Hepatocyte (in vitro differentiated cells): ENCODE results near the gene LIME1. TPM values are rescaled to one million over a fixed set of nuclear protein-coding genes. Genes with fewer than 3 reads are reported as not detected.

Source experiments
- DNase-seq: peaks from one replicate; pipeline ENCODE4 v3.0.0-alpha.2; 2016; ENCODE audit warnings: low spot score
- H2AFZ ChIP-seq: fragments of 200-600 bp; sonication (generic); 2 replicates; pipeline ENCODE4 v1.6.0; 2016; ENCODE audit warnings: antibody characterized with exemption, mild to moderate bottlenecking
- H3K27ac ChIP-seq: fragments of 200-600 bp; sonication (generic); 2 replicates; pipeline ENCODE4 v1.5.1; 2016; ENCODE audit warnings: mild to moderate bottlenecking
- H3K27me3 ChIP-seq: fragments of 200-600 bp; sonication (generic); 2 replicates; pipeline ENCODE4 v1.6.1; 2016
- H3K36me3 ChIP-seq: fragments of 200-600 bp; sonication (generic); replicated peaks from 2 replicates; pipeline ENCODE4 v1.5.1; 2016; ENCODE audit warnings: low read depth; ENCODE audit not compliant: insufficient read depth
- H3K4me1 ChIP-seq: fragments of 200-600 bp; sonication (generic); 2 replicates; pipeline ENCODE4 v1.5.1; 2016; ENCODE audit warnings: mild to moderate bottlenecking, moderate library complexity; ENCODE audit not compliant: insufficient read depth
- H3K4me2 ChIP-seq: fragments of 200-600 bp; sonication (generic); 2 replicates; pipeline ENCODE4 v1.6.0; 2016
- H3K4me3 ChIP-seq: fragments of 200-600 bp; sonication (generic); 2 replicates; pipeline ENCODE4 v1.5.1; 2016; ENCODE audit warnings: mild to moderate bottlenecking
- H3K79me2 ChIP-seq: fragments of 200-600 bp; sonication (generic); 2 replicates; pipeline ENCODE4 v1.6.0; 2017; ENCODE audit warnings: mild to moderate bottlenecking
- H3K9me2 ChIP-seq: fragments of 200-600 bp; sonication (generic); replicated peaks from 2 replicates; pipeline ENCODE4 v1.6.0; 2017; ENCODE audit warnings: mild to moderate bottlenecking; ENCODE audit not compliant: insufficient read depth
- H3K9me3 ChIP-seq: fragments of 200-600 bp; sonication (generic); 2 replicates; pipeline ENCODE4 v1.5.1; 2016; ENCODE audit warnings: low read depth, mild to moderate bottlenecking
- H4K20me1 ChIP-seq: fragments of 200-600 bp; sonication (generic); 2 replicates; pipeline ENCODE4 v1.6.0; 2016; ENCODE audit warnings: mild to moderate bottlenecking; ENCODE audit not compliant: insufficient read depth, poor library complexity, severe bottlenecking
- CTCF ChIP-seq: fragments of 200-600 bp; sonication (generic); IDR thresholded peaks from 2 replicates; pipeline ENCODE4 v1.5.1; 2016; ENCODE audit warnings: antibody characterized with exemption, mild to moderate bottlenecking; ENCODE audit not compliant: poor library complexity
- EZH2 ChIP-seq: fragments of 200-600 bp; sonication (generic); IDR thresholded peaks from 2 replicates; pipeline ENCODE4 v1.6.1; 2016; ENCODE audit warnings: antibody characterized with exemption, mild to moderate bottlenecking, borderline replicate concordance
- EZH2phosphoT487 ChIP-seq: fragments of 200-600 bp; sonication (generic); IDR thresholded peaks from one replicate; pipeline ENCODE4 v1.6.1; 2018; ENCODE audit warnings: antibody characterized with exemption, mild to moderate bottlenecking, low read depth, moderate library complexity; ENCODE audit not compliant: unreplicated experiment, severe bottlenecking
- WGBS: methylation state at CpG from one replicate; pipeline ENCODE4 v1.1.6; 2016; ENCODE audit warnings: low lambda C conversion rate; ENCODE audit errors: missing lambda C conversion rate; 5-methylcytosine and 5-hydroxymethylcytosine counted together
- polyA plus RNA-seq: library from polyadenylated mRNA; unstranded; fragments of >200 nt; fragmentation: Nextera tagmentation; extraction: Ambion mirVana; gene quantifications from 2 replicates; pipeline ENCODE4 v1.2.1, GENCODE V29; 2016
- total RNA-seq: library from RNA; depleted of rRNA; stranded (reverse); fragments of >200 nt; gene quantifications from 2 replicates; pipeline ENCODE4 v1.2.3, GENCODE V29; 2014

The LIME1 gene
- total and polyA plus RNA-seq, 2 experiments from 2014 or later, result 11.7 to 20.7 TPM

GRCh38 chr20:63752411-63753101, 16.1 kb downstream of the LIME1 start:
- Histone ChIP-seq H3K9me2 (no peaks in the 10 kb centered on the region), H3K4me1 (no peaks in the 10 kb centered on the region), H3K4me2 (no peak overlapping the region), H3K4me3 (no peak overlapping the region), H2AFZ (no peak overlapping the region), H3K79me2 (no peaks in the 10 kb centered on the region), H3K27ac (no peak overlapping the region), H4K20me1 (no peaks in the 10 kb centered on the region), H3K36me3 (no peaks in the 10 kb centered on the region), H3K27me3 (no peaks in the 10 kb centered on the region), H3K9me3 (no peaks in the 10 kb centered on the region)
- 96% methylated on average over 34 of the region's 50 CpGs for WGBS
- DNase-seq, result no peak
- no peak for TF ChIP-seq EZH2phosphoT487
- TF ChIP-seq CTCF, result no peak
- no peak for TF ChIP-seq EZH2

DNA sequence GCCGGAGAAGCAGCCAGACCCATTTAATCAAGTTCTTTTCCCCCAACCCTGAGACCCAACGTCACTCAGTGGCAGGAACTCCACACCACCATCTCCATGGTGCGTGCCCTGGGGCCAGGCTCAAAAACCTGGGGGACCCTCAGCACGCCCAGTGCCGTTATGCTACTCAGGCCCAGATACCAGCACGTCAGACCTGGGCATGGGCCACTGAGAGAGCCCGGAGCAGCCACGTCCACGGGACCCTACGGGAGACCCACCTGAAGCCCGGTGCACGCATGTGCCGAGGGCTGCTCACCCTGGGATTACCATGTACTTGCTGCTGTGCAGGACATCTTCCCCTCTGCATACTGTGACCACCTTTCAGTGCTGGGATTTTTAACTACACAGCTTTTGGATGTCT, 16.9 kb downstream of the LIME1 start:
- H3K36me3 ChIP-seq, result no peaks in the 10 kb centered on the region
- H3K4me2 ChIP-seq, result no peak overlapping the region
- no peaks in the 10 kb centered on the region for H3K4me1 ChIP-seq
- WGBS, result 94% methylated on average over 13 of the region's 13 CpGs
- no peak overlapping the region for H3K27ac ChIP-seq
- no peak overlapping the region for H3K4me3 ChIP-seq
- no peak for DNase-seq
- H3K79me2 ChIP-seq, result no peaks in the 10 kb centered on the region
- H2AFZ ChIP-seq, result no peak overlapping the region
- no peaks in the 10 kb centered on the region for H3K9me3 ChIP-seq
- no peaks in the 10 kb centered on the region for H4K20me1 ChIP-seq
- TF ChIP-seq CTCF (no peak), EZH2 (no peak), EZH2phosphoT487 (no peak)
- no peaks in the 10 kb centered on the region for H3K27me3 ChIP-seq
- no peaks in the 10 kb centered on the region for H3K9me2 ChIP-seq

- H3K27me3 ChIP-seq, result no peaks in the 10 kb centered on the region
- H3K9me2 ChIP-seq, result no peaks in the 10 kb centered on the region
- peak; percentile 5 for DNase-seq
- no peak overlapping the region for H3K4me3 ChIP-seq
- no peak overlapping the region for H3K4me2 ChIP-seq
- 59% methylated on average over 16 of the region's 16 CpGs for WGBS
- no peaks in the 10 kb centered on the region for H3K79me2 ChIP-seq
- no peak overlapping the region for H2AFZ ChIP-seq
- no peaks in the 10 kb centered on the region for H4K20me1 ChIP-seq
- H3K9me3 ChIP-seq, result no peaks in the 10 kb centered on the region
- no peaks in the 10 kb centered on the region for H3K36me3 ChIP-seq
- H3K27ac ChIP-seq, result no peak overlapping the region
- H3K4me1 ChIP-seq, result no peaks in the 10 kb centered on the region
- no peak for TF ChIP-seq EZH2phosphoT487
- TF ChIP-seq CTCF, result no peak
- no peak for TF ChIP-seq EZH2
These were observed 17.5 kb downstream of the LIME1 start for GRCh38 chr20:63754008-63754407.
